Keratinocyte (primary cell): Measurements from ENCODE around the gene ADAMTS16.

Source experiments
- EZH2 ChIP-seq: IDR thresholded peaks from one replicate; pipeline ENCODE4 v1.6.1; 2012; ENCODE audit warnings: inconsistent platforms, mild to moderate bottlenecking, low read length, moderate library complexity
- TF ChIP-seq, protein P1 (sequence below), 3 experiments: IDR thresholded peaks in 1 of 3; conservative IDR thresholded peaks in 1 of 3; optimal IDR thresholded peaks in 1 of 3; 2 replicates in 2 of 3; 3 replicates in 1 of 3; pipeline versions ENCODE3 to v1.5.1; 2011; ENCODE audit warnings: low read length in 3 of 3, mild to moderate bottlenecking in 3 of 3, moderate library complexity in 2 of 3, control low read depth in 1 of 3, inconsistent platforms in 1 of 3; ENCODE audit not compliant: insufficient read depth in 2 of 3; ENCODE audit errors: extremely low read depth in 1 of 3

GRCh38 chr5:5331848-5332247 lies 191.7 kb downstream of the ADAMTS16 start:
- TF ChIP-seq, protein P1, sequence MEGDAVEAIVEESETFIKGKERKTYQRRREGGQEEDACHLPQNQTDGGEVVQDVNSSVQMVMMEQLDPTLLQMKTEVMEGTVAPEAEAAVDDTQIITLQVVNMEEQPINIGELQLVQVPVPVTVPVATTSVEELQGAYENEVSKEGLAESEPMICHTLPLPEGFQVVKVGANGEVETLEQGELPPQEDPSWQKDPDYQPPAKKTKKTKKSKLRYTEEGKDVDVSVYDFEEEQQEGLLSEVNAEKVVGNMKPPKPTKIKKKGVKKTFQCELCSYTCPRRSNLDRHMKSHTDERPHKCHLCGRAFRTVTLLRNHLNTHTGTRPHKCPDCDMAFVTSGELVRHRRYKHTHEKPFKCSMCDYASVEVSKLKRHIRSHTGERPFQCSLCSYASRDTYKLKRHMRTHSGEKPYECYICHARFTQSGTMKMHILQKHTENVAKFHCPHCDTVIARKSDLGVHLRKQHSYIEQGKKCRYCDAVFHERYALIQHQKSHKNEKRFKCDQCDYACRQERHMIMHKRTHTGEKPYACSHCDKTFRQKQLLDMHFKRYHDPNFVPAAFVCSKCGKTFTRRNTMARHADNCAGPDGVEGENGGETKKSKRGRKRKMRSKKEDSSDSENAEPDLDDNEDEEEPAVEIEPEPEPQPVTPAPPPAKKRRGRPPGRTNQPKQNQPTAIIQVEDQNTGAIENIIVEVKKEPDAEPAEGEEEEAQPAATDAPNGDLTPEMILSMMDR (optimal IDR thresholded peaks at IDR 0.05 in 1 of 3, IDR thresholded peaks at IDR 0.05 in 1 of 3, conservative IDR thresholded peaks at IDR 0.05 in 1 of 3; ENCODE audit: extremely low read depth in 1 of 3, insufficient read depth in 2 of 3, low read length in 3 of 3): no peak
- no peak for TF ChIP-seq EZH2
